GM10266 (cell line): ENCODE measurements around the gene NPW.

ENCODE experiments used
- DNase-seq: peaks from one replicate; pipeline ENCODE4 v3.0.0; 2012; ENCODE audit errors: extremely low spot score
- CTCF ChIP-seq: IDR thresholded peaks from 2 replicates; pipeline ENCODE4 v1.5.1; 2012; ENCODE audit warnings: mild to moderate bottlenecking, low read depth; ENCODE audit not compliant: control insufficient read depth, insufficient read depth; ENCODE audit errors: missing control alignments

The NPW gene

GRCh38 chr16:1976216-1976520, 43.4 kb upstream of the NPW start:
- no peak for TF ChIP-seq CTCF

GRCh38 chr16:1976951-1977874, 42.4 kb upstream of the NPW start:
- no peak for DNase-seq
- TF ChIP-seq CTCF = no peak

More at GRCh38 chr16:1976216-1976520, 43.4 kb upstream of the NPW start:
- DNase-seq = no peak

- no peak for TF ChIP-seq CTCF
- no peak for DNase-seq
These were observed 41.7 kb upstream of the NPW start for GRCh38 chr16:1977875-1978268.

GRCh38 chr16:1978476-1979120, 41.0 kb upstream of the NPW start:
- DNase-seq = no peak
- no peak for TF ChIP-seq CTCF

- no peak for DNase-seq
- TF ChIP-seq CTCF = no peak
These were observed 40.1 kb upstream of the NPW start for GRCh38 chr16:1979271-1980029.

GRCh38 chr16:1980030-1980769, 39.4 kb upstream of the NPW start:
- no peak for DNase-seq

More at GRCh38 chr16:1980030-1980769, 39.4 kb upstream of the NPW start:
- no peak for TF ChIP-seq CTCF
